ENCODE data around the gene ADK.
A peak's percentile ranks its signal among the peaks of the same experiment; 100 is the strongest.
"Not testable (repeated sequence)": the region's sequence is repeated elsewhere in the genome, so short reads cannot be mapped to it uniquely, and the experiment has no call there.

The ADK gene

DNA sequence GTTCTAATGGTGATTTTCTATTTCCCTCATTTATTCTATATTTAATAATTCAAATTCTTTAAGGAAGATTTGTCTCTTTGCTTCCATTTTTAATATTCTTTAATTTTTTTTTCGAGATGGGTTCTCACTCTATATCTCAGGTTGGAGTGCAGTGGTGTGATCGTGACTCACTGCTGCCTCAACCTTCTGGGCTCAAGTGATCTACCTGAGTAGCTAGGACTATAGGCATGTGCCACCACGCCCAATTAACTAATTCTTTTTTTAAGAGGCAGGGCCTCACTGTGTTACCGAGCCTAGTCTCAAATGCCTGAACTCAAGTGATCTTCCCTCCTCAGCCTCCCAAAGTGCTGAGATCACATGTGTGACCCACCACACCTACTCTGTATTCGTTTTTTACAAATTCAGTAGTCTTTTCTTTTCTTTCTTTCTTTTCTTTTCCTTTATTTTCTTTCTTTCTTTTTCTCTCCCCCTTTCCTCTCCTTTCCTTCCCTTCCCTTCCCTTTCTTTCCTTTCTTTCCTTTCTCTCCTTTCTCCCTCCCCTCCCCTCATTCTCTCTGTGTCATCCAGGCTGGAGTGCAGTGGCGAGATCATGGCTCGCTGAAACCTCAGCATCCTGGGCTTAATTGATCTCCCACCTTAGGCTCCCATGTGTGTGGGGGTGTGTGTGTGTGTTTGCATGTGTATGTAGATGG lies 323.1 kb downstream of the ADK start:
- Mint-ChIP-seq H3K36me3 (ENCODE audit: low read depth) (peaks cover 52% of the 10 kb centered on the region), H3K27me3 (no peaks in the 10 kb centered on the region), H3K27ac (no peak overlapping the region), H3K9me3 (no peaks in the 10 kb centered on the region), H3K4me3 (no peak overlapping the region), H3K4me1 (ENCODE audit: low read depth) (peaks cover 5% of the 10 kb centered on the region)
- no peak for DNase-seq

DNA sequence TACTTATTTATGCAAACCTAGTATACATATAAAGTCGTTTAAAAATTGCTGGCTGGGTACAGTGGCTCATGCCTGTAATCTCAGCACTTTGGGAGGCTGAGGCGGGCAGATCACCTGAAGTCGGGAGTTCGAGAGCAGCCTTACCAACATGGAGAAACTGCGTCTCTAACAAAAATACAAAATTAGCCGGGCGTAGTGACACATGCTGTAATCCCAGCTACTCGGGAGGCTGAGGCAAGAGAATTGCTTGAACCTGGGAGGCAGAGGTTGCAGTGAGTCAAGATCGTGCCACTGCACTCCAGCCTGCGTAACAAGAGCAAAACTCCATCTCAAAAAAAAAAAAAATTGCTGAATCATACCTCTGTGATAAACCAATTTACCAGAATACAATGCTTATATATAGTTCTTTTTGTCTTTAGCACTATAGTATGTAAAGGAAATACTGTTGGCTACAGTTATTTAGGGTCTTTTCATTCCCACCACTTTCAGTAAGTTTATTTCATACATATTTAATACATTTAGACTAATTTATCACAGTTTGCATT lies 325.2 kb downstream of the ADK start:
- not testable (repeated sequence) for DNase-seq; H3K27ac Mint-ChIP-seq; H3K27me3 Mint-ChIP-seq; H3K9me3 Mint-ChIP-seq; H3K4me3 Mint-ChIP-seq; H3K4me1 Mint-ChIP-seq (ENCODE audit: low read depth)
- H3K36me3 Mint-ChIP-seq (ENCODE audit: low read depth) = peaks cover 45% of the 10 kb centered on the region

DNA sequence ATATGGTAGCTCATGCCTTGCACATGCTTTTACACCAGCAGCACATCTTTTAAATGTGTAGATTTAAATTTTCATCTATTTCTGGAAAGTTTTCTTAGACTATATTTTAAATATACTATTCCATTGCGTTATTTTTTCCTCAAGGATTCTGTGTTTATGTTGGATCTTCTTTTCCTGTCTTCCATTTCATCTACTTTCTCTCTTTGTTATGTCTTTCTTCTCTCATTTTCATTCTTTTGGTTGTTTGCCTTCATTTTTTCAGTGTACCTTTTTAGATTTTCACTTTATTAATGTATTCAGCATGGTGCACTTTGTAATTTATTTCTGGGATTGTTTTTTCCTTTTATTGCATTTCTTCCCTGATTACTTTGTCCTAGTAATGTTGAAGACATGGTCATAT lies 329.8 kb downstream of the ADK start:
- no peak overlapping the region for H3K27ac Mint-ChIP-seq
- DNase-seq = no peak
- peaks cover 4% of the 10 kb centered on the region for H3K9me3 Mint-ChIP-seq
- H3K4me1 Mint-ChIP-seq (ENCODE audit: low read depth) = no peaks in the 10 kb centered on the region
- no peak overlapping the region for H3K4me3 Mint-ChIP-seq
- peaks cover 53% of the 10 kb centered on the region for H3K36me3 Mint-ChIP-seq (ENCODE audit: low read depth)
- no peaks in the 10 kb centered on the region for H3K27me3 Mint-ChIP-seq

DNA sequence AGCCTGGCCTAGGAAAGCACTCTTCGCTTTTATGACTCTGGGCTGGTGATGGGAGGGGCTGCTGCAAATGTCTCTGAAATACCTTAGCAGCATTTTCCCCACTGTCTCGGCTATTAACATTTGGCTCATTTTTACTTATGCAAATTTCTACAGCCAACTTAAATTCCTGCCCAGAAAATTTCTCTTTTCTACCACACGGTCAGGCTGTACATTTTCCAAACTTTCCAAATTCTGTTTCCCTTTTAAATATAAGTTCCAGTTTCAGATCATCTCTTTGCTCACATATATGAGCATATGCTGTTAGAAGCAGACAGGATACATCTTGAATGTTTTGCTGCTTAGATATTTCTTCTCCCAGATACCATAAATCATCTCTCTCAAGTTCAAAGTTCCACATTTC lies 332.3 kb downstream of the ADK start:
- no peaks in the 10 kb centered on the region for H3K27me3 Mint-ChIP-seq
- peaks cover 4% of the 10 kb centered on the region for H3K9me3 Mint-ChIP-seq
- no peaks in the 10 kb centered on the region for H3K4me1 Mint-ChIP-seq (ENCODE audit: low read depth)
- no peak overlapping the region for H3K27ac Mint-ChIP-seq
- peaks cover 48% of the 10 kb centered on the region for H3K36me3 Mint-ChIP-seq (ENCODE audit: low read depth)
- DNase-seq = no peak
- no peak overlapping the region for H3K4me3 Mint-ChIP-seq

DNA sequence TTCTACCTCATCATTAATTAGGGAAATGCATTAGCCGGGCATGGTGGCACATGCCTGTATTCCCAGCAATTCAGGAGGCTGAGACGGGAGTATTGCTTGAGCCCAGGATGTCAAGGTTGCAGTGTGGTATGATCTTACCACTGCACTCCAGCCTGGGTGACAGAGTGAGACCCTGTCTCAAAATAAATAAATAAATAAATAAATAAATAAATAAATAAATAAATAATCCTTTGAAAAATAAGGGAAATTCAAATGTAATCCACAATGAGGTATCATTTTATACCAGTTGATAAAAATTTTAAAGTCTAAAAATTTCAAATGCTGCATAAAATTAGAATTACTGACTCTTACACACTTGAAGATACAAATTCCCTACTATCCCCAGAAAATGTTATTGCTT lies 334.3 kb downstream of the ADK start:
- no peak overlapping the region for H3K4me3 Mint-ChIP-seq
- H3K27ac Mint-ChIP-seq = no peak overlapping the region
- no peaks in the 10 kb centered on the region for H3K27me3 Mint-ChIP-seq
- DNase-seq = no peak
- H3K9me3 Mint-ChIP-seq = peaks cover 4% of the 10 kb centered on the region
- peaks cover 40% of the 10 kb centered on the region for H3K36me3 Mint-ChIP-seq (ENCODE audit: low read depth)
- no peaks in the 10 kb centered on the region for H3K4me1 Mint-ChIP-seq (ENCODE audit: low read depth)

DNA sequence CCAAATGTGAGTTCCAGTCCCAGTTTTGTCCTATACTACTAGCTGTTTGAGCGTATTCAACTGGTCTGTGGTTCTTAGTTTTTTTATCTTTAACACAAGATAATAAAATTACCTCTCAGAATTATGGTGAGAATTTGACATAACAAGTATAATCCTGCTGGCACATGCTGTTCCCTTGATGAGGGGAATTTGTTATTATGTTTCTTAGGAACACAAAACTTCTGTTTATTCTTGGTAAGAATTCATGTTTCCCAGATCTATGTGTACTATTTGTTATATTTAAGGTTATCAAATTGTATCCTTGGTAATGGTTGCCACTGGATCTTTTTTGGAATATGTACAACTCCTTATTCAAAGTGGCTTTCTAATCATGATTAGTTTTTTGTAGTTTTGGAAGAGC lies 335.6 kb downstream of the ADK start:
- Mint-ChIP-seq H3K4me3 (no peak overlapping the region), H3K9me3 (peaks cover 4% of the 10 kb centered on the region)

DNA sequence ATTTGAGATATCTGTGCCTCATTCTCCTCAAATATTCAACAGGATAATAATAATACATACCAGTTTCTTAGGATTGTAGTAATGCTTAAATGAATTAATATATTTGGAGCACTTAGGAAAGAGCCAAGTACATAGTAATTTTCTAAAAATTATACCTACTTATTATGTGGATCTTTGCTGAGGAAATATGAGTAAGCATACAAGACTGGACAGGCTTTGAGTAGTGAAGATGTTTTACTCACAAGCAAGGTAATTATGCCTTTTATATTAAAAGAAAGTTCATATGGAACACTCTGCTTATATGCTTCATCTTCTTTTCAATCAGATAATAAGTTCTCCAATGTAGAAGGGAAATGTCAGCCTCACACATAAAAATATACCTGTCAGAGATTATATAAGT lies 337.9 kb downstream of the ADK start:
- Mint-ChIP-seq H3K9me3 (no peaks in the 10 kb centered on the region), H3K27me3 (no peaks in the 10 kb centered on the region), H3K27ac (no peak overlapping the region), H3K36me3 (ENCODE audit: low read depth) (peaks cover 15% of the 10 kb centered on the region), H3K4me3 (no peak overlapping the region), H3K4me1 (ENCODE audit: low read depth) (peaks cover 4% of the 10 kb centered on the region)
- DNase-seq = no peak

More for the DNA sequence above, 335.6 kb downstream of the ADK start:
- Mint-ChIP-seq H3K27ac (no peak overlapping the region), H3K36me3 (ENCODE audit: low read depth) (peaks cover 34% of the 10 kb centered on the region), H3K27me3 (no peaks in the 10 kb centered on the region), H3K4me1 (ENCODE audit: low read depth) (peaks cover 4% of the 10 kb centered on the region)
- no peak for DNase-seq

DNA sequence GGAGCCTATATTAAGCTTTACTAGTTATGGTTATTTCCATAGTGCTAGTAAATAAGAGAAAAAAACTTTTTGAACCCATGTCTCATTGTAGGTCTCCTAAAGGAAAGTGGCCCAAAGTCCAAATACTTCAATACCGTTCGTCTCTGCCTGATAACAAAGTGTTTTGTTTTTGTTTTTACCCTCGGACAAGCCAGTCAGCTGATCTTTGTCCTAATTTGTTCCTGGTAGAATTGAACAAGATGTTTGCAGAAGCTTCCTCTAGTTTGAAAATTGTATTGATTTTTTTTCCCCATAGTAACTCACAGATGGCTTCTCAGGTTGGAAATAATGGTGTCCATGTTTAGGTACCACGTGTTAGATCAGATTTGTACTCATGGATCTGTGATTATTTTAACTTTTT lies 339.5 kb downstream of the ADK start:
- H3K9me3 Mint-ChIP-seq = no peaks in the 10 kb centered on the region
- DNase-seq = no peak
- no peaks in the 10 kb centered on the region for H3K27me3 Mint-ChIP-seq
- no peak overlapping the region for H3K4me3 Mint-ChIP-seq
- H3K36me3 Mint-ChIP-seq (ENCODE audit: low read depth) = peaks cover 17% of the 10 kb centered on the region
- H3K4me1 Mint-ChIP-seq (ENCODE audit: low read depth) = peaks cover 4% of the 10 kb centered on the region
- no peak overlapping the region for H3K27ac Mint-ChIP-seq

DNA sequence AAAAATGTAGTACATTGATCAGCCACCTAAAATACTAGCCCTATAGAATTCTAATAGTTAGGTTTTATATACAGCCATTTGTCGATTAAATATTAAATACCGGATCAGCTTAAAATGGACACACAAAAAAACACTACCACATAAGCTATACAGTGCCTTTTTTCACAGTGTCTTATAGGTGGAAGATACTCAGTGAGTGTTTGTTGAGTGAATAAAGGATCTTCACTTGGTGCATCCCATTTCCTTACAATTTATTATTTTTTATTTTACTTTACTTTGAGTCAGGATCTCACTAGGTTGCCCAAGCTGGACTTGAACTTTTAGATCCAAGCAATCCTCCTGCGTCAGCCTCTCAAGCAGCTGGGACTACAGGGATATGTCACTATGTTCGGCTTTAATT lies 340.0 kb downstream of the ADK start:
- H3K4me3 Mint-ChIP-seq = no peak overlapping the region
- no peak for DNase-seq
- H3K27me3 Mint-ChIP-seq = no peaks in the 10 kb centered on the region
- peaks cover 4% of the 10 kb centered on the region for H3K4me1 Mint-ChIP-seq (ENCODE audit: low read depth)
- H3K27ac Mint-ChIP-seq = no peak overlapping the region
- peaks cover 20% of the 10 kb centered on the region for H3K36me3 Mint-ChIP-seq (ENCODE audit: low read depth)
- H3K9me3 Mint-ChIP-seq = peaks cover 4% of the 10 kb centered on the region

DNA sequence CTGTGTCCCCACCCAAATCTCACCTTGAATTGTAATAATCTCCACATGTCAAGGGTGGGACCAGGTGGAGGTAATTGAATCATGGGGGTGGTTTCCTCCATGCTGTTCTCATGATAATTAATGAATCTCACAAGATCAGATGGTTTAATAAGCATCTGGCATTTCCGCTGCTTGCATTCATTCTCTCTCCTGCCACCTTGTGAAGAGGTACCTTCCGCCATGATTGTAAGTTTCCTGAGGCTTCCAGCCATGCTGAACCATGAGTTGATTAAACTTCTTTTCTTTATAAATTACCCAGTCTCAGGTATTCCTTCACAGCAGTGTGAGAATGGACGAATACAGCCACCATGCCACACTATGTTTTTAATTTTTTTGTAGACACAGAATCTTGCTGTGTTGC lies 345.3 kb downstream of the ADK start:
- not testable (repeated sequence) for H3K27me3 Mint-ChIP-seq, DNase-seq, H3K4me3 Mint-ChIP-seq, H3K27ac Mint-ChIP-seq
- Mint-ChIP-seq H3K36me3 (ENCODE audit: low read depth) (peaks cover 55% of the 10 kb centered on the region), H3K9me3 (peaks cover 13% of the 10 kb centered on the region), H3K4me1 (ENCODE audit: low read depth) (peaks cover 22% of the 10 kb centered on the region)

DNA sequence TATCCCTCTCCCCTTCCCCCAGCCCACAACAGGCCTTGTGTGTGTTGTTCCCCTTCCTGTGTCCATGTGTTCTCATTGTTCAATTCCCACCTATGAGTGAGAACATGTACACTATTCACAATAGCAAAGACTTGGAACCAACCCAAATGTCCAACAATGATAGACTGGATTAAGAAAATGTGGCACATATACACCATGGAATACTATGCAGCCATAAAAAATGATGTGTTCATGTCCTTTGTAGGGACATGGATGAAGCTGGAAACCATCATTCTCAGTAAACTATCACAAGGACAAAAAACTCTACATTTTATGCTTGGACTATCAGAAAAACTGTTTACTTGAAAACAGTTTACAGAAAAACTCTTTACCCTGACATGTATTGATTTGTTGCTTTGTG lies 347.6 kb downstream of the ADK start:
- DNase-seq, H3K27me3 Mint-ChIP-seq, H3K27ac Mint-ChIP-seq, H3K4me3 Mint-ChIP-seq: not testable (repeated sequence)
- peaks cover 41% of the 10 kb centered on the region for H3K4me1 Mint-ChIP-seq (ENCODE audit: low read depth)
- peaks cover 13% of the 10 kb centered on the region for H3K9me3 Mint-ChIP-seq
- peaks cover 65% of the 10 kb centered on the region for H3K36me3 Mint-ChIP-seq (ENCODE audit: low read depth)

DNA sequence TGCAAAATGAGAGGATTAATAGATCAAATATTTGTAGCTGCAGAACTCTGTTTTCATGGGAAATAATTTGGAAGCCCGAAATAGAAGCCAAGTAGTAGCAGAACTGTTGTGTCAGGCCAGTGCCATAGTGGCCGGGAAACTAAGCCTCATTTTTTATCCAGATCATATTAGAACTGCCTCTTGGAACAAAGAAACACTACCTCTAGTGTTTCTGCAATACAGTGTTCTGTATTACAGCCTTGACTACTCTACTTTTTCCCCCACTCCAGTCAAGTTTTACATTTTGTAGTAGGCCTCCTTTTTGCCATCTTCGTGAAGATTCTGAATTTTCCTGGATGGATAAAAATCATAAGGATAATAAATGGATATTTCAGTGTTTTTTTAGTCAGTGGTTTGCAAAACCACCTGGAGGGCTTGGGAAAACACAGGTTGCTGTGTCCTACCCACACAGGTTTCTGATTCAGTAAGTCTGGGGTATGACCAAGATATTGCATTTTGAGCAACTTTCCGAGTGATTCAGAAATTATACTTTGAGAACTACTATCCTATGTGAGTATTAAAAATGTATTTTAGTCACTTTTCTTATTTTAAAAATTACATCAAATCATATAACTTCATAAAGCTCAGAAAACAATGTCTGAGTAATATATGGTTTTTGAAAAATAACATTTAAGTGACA lies 349.1 kb downstream of the ADK start:
- peaks cover 55% of the 10 kb centered on the region for H3K4me1 Mint-ChIP-seq (ENCODE audit: low read depth)
- no peak for DNase-seq
- peaks cover 76% of the 10 kb centered on the region for H3K36me3 Mint-ChIP-seq (ENCODE audit: low read depth)

DNA sequence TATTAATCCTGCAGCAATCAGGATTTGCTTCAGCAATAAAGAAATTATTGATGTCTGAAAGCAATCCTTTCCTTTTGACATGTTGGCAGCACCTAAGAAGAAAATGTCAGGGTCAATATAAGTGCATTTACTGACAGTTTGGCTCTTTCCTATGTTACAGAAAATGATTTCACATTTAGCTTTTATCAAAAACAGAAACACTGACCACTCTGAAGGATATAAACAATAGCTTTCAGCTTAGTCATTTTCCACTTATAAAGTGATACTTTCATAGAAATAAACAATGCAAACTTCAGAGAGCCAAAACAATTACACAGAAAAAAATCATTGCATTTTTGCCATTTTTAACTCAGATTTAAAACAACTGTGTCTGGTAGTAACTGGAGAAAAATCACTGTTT lies 349.8 kb downstream of the ADK start:
- peaks cover 23% of the 10 kb centered on the region for H3K9me3 Mint-ChIP-seq
- DNase-seq = no peak
- no peak overlapping the region for H3K4me3 Mint-ChIP-seq
- H3K27ac Mint-ChIP-seq = peak overlapping the region; percentile 89
- H3K36me3 Mint-ChIP-seq (ENCODE audit: low read depth) = peaks cover 76% of the 10 kb centered on the region
- peaks cover 57% of the 10 kb centered on the region for H3K4me1 Mint-ChIP-seq (ENCODE audit: low read depth)
- no peaks in the 10 kb centered on the region for H3K27me3 Mint-ChIP-seq

More for the DNA sequence above, 349.1 kb downstream of the ADK start:
- no peaks in the 10 kb centered on the region for H3K27me3 Mint-ChIP-seq
- peak overlapping the region; percentile 24 for H3K4me3 Mint-ChIP-seq
- H3K27ac Mint-ChIP-seq = peak overlapping the region; percentile 89
- peaks cover 20% of the 10 kb centered on the region for H3K9me3 Mint-ChIP-seq

DNA sequence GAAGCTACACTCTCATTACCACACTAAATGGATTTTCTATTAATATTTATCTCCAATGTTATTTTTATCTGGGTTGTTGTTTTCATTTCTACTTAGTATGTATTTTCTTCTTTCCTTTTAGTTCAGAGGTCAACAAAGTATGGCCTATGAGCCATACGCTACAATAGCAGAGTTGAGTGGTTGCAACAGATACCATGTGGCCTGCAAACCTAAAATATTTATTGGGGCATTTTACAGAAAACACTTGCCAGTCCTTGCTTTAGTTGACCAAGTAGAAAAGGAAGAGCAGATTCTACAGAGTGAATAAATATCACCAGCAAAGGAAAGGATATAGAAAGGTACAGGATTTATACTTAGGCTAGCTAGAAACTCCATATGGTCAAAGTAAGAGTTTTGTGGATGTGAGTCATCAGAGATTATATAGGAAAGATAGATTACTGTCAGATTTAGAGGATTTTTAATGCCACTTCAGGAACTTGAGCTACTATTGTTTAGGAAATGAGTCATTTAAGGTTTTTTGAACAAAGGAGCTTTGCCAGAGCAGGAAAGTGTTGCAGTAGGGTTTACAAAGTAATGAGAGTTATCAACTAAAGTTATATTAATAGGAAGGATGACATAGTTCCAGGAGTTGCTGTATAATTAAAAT lies 352.1 kb downstream of the ADK start:
- no peaks in the 10 kb centered on the region for H3K27me3 Mint-ChIP-seq
- no peak for DNase-seq
- H3K27ac Mint-ChIP-seq = peak overlapping the region; percentile 84
- peaks cover 76% of the 10 kb centered on the region for H3K36me3 Mint-ChIP-seq (ENCODE audit: low read depth)
- peaks cover 57% of the 10 kb centered on the region for H3K4me1 Mint-ChIP-seq (ENCODE audit: low read depth)
- H3K9me3 Mint-ChIP-seq = peaks cover 17% of the 10 kb centered on the region
- H3K4me3 Mint-ChIP-seq = peak overlapping the region; percentile 23

DNA sequence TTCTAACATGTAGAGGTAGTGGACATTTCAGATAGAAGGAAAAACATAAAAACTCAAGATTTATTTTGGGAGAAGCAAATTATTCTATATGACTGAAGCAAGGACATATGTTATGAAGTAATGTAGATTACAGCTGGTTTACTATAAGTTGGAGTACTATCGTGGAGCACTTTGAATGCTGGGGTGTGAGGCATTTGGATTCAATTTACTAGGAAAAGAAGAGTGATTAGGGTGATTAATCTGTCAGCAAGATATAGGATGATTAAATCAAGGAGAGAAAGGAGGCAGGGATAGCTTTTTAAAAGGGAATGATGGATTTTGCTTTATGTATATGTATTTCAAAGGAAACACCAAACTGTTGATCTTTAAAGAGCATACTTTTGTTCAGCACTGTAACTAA lies 356.9 kb downstream of the ADK start:
- DNase-seq = no peak
- Mint-ChIP-seq H3K4me1 (ENCODE audit: low read depth) (peaks cover 24% of the 10 kb centered on the region), H3K27ac (no peak overlapping the region), H3K4me3 (no peak overlapping the region), H3K27me3 (no peaks in the 10 kb centered on the region), H3K36me3 (ENCODE audit: low read depth) (peaks cover 88% of the 10 kb centered on the region), H3K9me3 (peaks cover 35% of the 10 kb centered on the region)
